GM04503 (cell line): ENCODE measurements around the gene ADH1B.
"Not testable (repeated sequence)": the region's sequence is repeated elsewhere in the genome, so short reads cannot be mapped to it uniquely, and the experiment has no call there.

ENCODE experiments used
- DNase-seq: peaks from one replicate; pipeline ENCODE4 v3.0.0-alpha.2; 2012; ENCODE audit warnings: low read depth

ADH1B gene

GRCh38 chr4:99323756-99324155 is 2.6 kb upstream of the ADH1B start:
- no peak for DNase-seq

- not testable (repeated sequence) for DNase-seq
Measured at GRCh38 chr4:99317811-99318210, 3.4 kb downstream of the ADH1B start.

- DNase-seq = no peak
Measured at GRCh38 chr4:99317354-99317753, 3.8 kb downstream of the ADH1B start.

GRCh38 chr4:99315839-99316238 is 5.4 kb downstream of the ADH1B start:
- DNase-seq = no peak

GRCh38 chr4:99314211-99314610 is 7.0 kb downstream of the ADH1B start:
- no peak for DNase-seq

GRCh38 chr4:99310389-99310788 is 10.8 kb downstream of the ADH1B start:
- DNase-seq = no peak

GRCh38 chr4:99305638-99306400 is 15.4 kb downstream of the ADH1B start:
- DNase-seq = no peak

- no peak for DNase-seq
Measured at GRCh38 chr4:99301376-99302164, 19.6 kb downstream of the ADH1B start.

GRCh38 chr4:99300934-99301333 is 20.3 kb downstream of the ADH1B start:
- DNase-seq = peak; percentile 95

GRCh38 chr4:99293357-99293756 is 27.8 kb downstream of the ADH1B start:
- DNase-seq = no peak

GRCh38 chr4:99290848-99291786 is 30.1 kb downstream of the ADH1B start, which contains the start of gene ADH1A:
ADH1A (minus strand) TSS chr4:99290985; CDS start chr4:99290914, 71 bp downstream.
- DNase-seq = no peak

- DNase-seq = no peak
Measured at GRCh38 chr4:99285387-99285786, 35.8 kb downstream of the ADH1B start.

GRCh38 chr4:99282731-99283130 is 38.5 kb downstream of the ADH1B start:
- DNase-seq = no peak

GRCh38 chr4:99281261-99281660 is 39.9 kb downstream of the ADH1B start:
- DNase-seq = no peak

GRCh38 chr4:99276417-99276816 is 44.8 kb downstream of the ADH1B start:
- DNase-seq = no peak

GRCh38 chr4:99275885-99276284 is 45.3 kb downstream of the ADH1B start:
- DNase-seq = no peak

- no peak for DNase-seq
Measured at GRCh38 chr4:99275050-99275449, 46.2 kb downstream of the ADH1B start.

- no peak for DNase-seq
Measured at GRCh38 chr4:99273704-99274103, 47.5 kb downstream of the ADH1B start.

- no peak for DNase-seq
Measured at GRCh38 chr4:99264927-99265326, 56.3 kb downstream of the ADH1B start.
